Activated naive CD8-positive, alpha-beta T cell treated with anti-CD3 and anti-CD28 coated beads, Interleukin-2, amount 10 ng/mL, durations not matched to agents 7 days and 5 days (primary cell): ENCODE data around the gene GRK3. TPM values are rescaled to one million over a fixed set of nuclear protein-coding genes. Genes with fewer than 3 reads are reported as not detected.
"Not testable (repeated sequence)": the region's sequence is repeated elsewhere in the genome, so short reads cannot be mapped to it uniquely, and the experiment has no call there.

ENCODE experiments used
- ATAC-seq: fragments of 150-1000 bp; cut with Tn5 transposase; one replicate; pipeline ENCODE4 v1.10.0; 2021; ENCODE audit warnings: low read depth, moderate library complexity
- POLR2A ChIA-PET: fragments of 350-600 bp; sonication (Branson Sonifier 250); formaldehyde crosslinking; loops from one replicate; lab custom pipeline; 2021; ENCODE audit warnings: antibody characterized with exemption; lab: Charles Lee
- DNase-seq: peaks from one replicate; pipeline ENCODE4 v3.0.0; 2021
- H3K27ac Mint-ChIP-seq: one replicate; pipeline ENCODE4 v1.8.0; 2022; ENCODE audit warnings: mild to moderate bottlenecking, mixed read lengths
- H3K27me3 Mint-ChIP-seq: one replicate; pipeline ENCODE4 v1.8.0; 2022; ENCODE audit warnings: mild to moderate bottlenecking, moderate library complexity, mixed read lengths
- H3K36me3 Mint-ChIP-seq: one replicate; pipeline ENCODE4 v1.8.0; 2021; ENCODE audit warnings: mild to moderate bottlenecking, mixed read lengths
- H3K4me1 Mint-ChIP-seq: one replicate; pipeline ENCODE4 v1.8.0; 2021; ENCODE audit warnings: mixed read lengths
- H3K4me3 Mint-ChIP-seq: one replicate; pipeline ENCODE4 v1.8.0; 2022; ENCODE audit warnings: mild to moderate bottlenecking, moderate library complexity, mixed read lengths
- H3K9me3 Mint-ChIP-seq: one replicate; pipeline ENCODE4 v1.8.0; 2021; ENCODE audit warnings: mixed read lengths
- total RNA-seq, 2 experiments: library from RNA; stranded (reverse); gene quantifications; one replicate each; pipeline ENCODE4 v1.2.3, GENCODE V29; 2021

Gene GRK3
- total RNA-seq: 10 to 100 TPM; 30.7 to 32.6 TPM

GRCh38 chr22:25564320-25564978, at the start of gene GRK3:
Gene GRK3 (plus strand): TSS chr22:25564675. CDS start chr22:25565041, 366 bp downstream.
- H3K9me3 Mint-ChIP-seq: no peaks in the 10 kb centered on the region
- peak within 1 kb of the TSS; percentile 100 for H3K4me3 Mint-ChIP-seq
- H3K4me1 Mint-ChIP-seq: peaks cover 43% of the 10 kb centered on the region
- H3K27ac Mint-ChIP-seq: peak within 1 kb of the TSS; percentile 98
- POLR2A ChIA-PET: interaction anchor here (0.7 to 1.2 kb wide), 4 partner anchors 18 to 173 kb away, joined by 3 to 4 read pairs (median 4); no protein-coding TSS in a partner anchor
- DNase-seq (peak; percentile 79), ATAC-seq (peak; percentile 77)
- H3K27me3 Mint-ChIP-seq: no peaks in the 10 kb centered on the region
- peaks cover 4% of the 10 kb centered on the region for H3K36me3 Mint-ChIP-seq

- POLR2A ChIA-PET: no interaction called here
- H3K9me3 Mint-ChIP-seq: peaks cover 6% of the 10 kb centered on the region
- no peak overlapping the region for H3K4me3 Mint-ChIP-seq
- H3K27ac Mint-ChIP-seq: no peak overlapping the region
- peaks cover 9% of the 10 kb centered on the region for H3K36me3 Mint-ChIP-seq
- no peak for ATAC-seq
- H3K4me1 Mint-ChIP-seq: no peaks in the 10 kb centered on the region
- DNase-seq: no peak
- no peaks in the 10 kb centered on the region for H3K27me3 Mint-ChIP-seq
Observed at GRCh38 chr22:25518000-25518663, 46.3 kb upstream of the GRK3 start.

GRCh38 chr22:25525376-25525775, 39.1 kb upstream of the GRK3 start:
- H3K4me3 Mint-ChIP-seq: no peak overlapping the region
- DNase-seq: no peak
- peaks cover 21% of the 10 kb centered on the region for H3K36me3 Mint-ChIP-seq
- ATAC-seq: no peak
- H3K9me3 Mint-ChIP-seq: peaks cover 16% of the 10 kb centered on the region
- H3K27ac Mint-ChIP-seq: no peak overlapping the region
- H3K27me3 Mint-ChIP-seq: peaks cover under 1% of the 10 kb centered on the region
- no peaks in the 10 kb centered on the region for H3K4me1 Mint-ChIP-seq
- POLR2A ChIA-PET: no interaction called here

- not testable (repeated sequence) for ATAC-seq, DNase-seq
Observed at GRCh38 chr22:25525804-25526584, 38.5 kb upstream of the GRK3 start.

GRCh38 chr22:25527016-25527415, 37.5 kb upstream of the GRK3 start:
- not testable (repeated sequence) for H3K4me3 Mint-ChIP-seq, DNase-seq
- peaks cover 22% of the 10 kb centered on the region for H3K36me3 Mint-ChIP-seq

More at GRCh38 chr22:25525804-25526584, 38.5 kb upstream of the GRK3 start:
- H3K4me1 Mint-ChIP-seq, H3K4me3 Mint-ChIP-seq, POLR2A ChIA-PET, H3K27me3 Mint-ChIP-seq, H3K27ac Mint-ChIP-seq: not testable (repeated sequence)
- H3K36me3 Mint-ChIP-seq: peaks cover 23% of the 10 kb centered on the region
- peaks cover 21% of the 10 kb centered on the region for H3K9me3 Mint-ChIP-seq

GRCh38 chr22:25528068-25528467, 36.4 kb upstream of the GRK3 start:
- POLR2A ChIA-PET, DNase-seq, H3K27me3 Mint-ChIP-seq, H3K4me3 Mint-ChIP-seq, H3K4me1 Mint-ChIP-seq, H3K27ac Mint-ChIP-seq, ATAC-seq: not testable (repeated sequence)
- peaks cover 21% of the 10 kb centered on the region for H3K36me3 Mint-ChIP-seq
- H3K9me3 Mint-ChIP-seq: peaks cover 18% of the 10 kb centered on the region

More at GRCh38 chr22:25527016-25527415, 37.5 kb upstream of the GRK3 start:
- POLR2A ChIA-PET, H3K27ac Mint-ChIP-seq, H3K27me3 Mint-ChIP-seq, H3K4me1 Mint-ChIP-seq, ATAC-seq: not testable (repeated sequence)
- H3K9me3 Mint-ChIP-seq: peaks cover 20% of the 10 kb centered on the region

- H3K27ac Mint-ChIP-seq, H3K4me3 Mint-ChIP-seq, H3K27me3 Mint-ChIP-seq, H3K4me1 Mint-ChIP-seq, DNase-seq, ATAC-seq: not testable (repeated sequence)
- Mint-ChIP-seq H3K9me3 (peaks cover 18% of the 10 kb centered on the region), H3K36me3 (peaks cover 25% of the 10 kb centered on the region)
- POLR2A ChIA-PET: interaction anchor here (1.0 kb wide), 1 partner anchor 9 kb away, joined by 3 read pairs; no protein-coding TSS in a partner anchor
Observed at GRCh38 chr22:25529059-25529458, 35.4 kb upstream of the GRK3 start.

- not testable (repeated sequence) for H3K27me3 Mint-ChIP-seq, ATAC-seq, H3K4me1 Mint-ChIP-seq, H3K4me3 Mint-ChIP-seq, H3K27ac Mint-ChIP-seq, DNase-seq
- POLR2A ChIA-PET: interaction anchor here (1.0 kb wide), 1 partner anchor 8 kb away, joined by 3 read pairs; no protein-coding TSS in a partner anchor
- H3K9me3 Mint-ChIP-seq: peaks cover 16% of the 10 kb centered on the region
- H3K36me3 Mint-ChIP-seq: peaks cover 24% of the 10 kb centered on the region
Observed at GRCh38 chr22:25529541-25530137, 34.8 kb upstream of the GRK3 start.

DNA sequence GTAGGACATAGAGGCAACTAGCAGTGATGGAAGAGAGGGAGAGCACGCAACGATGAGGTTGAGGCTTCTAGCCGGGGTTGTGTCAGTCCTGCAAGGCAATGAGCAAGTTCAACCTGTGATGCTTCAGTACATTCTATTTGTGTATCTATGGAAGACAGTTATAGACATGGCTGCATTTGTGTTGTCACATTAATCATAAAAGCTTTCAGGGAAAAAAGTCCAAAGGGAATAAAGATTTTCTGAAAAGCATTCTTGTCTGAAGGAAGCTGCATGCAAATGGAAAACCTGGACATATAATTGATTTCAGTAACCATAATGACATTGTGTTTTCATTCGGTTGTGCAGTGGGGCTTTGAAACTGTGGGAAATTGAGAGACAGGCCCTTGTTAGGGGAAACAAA, 32.8 kb upstream of the GRK3 start:
- H3K9me3 Mint-ChIP-seq, H3K27me3 Mint-ChIP-seq, H3K4me1 Mint-ChIP-seq, H3K27ac Mint-ChIP-seq, ATAC-seq, POLR2A ChIA-PET, DNase-seq, H3K4me3 Mint-ChIP-seq: not testable (repeated sequence)
- peaks cover 17% of the 10 kb centered on the region for H3K36me3 Mint-ChIP-seq

- Mint-ChIP-seq H3K36me3 (peaks cover 14% of the 10 kb centered on the region), H3K27ac (no peak overlapping the region), H3K4me3 (no peak overlapping the region), H3K27me3 (peaks cover 5% of the 10 kb centered on the region), H3K4me1 (peaks cover 3% of the 10 kb centered on the region), H3K9me3 (peaks cover 9% of the 10 kb centered on the region)
- DNase-seq: no peak
- ATAC-seq: no peak
- POLR2A ChIA-PET: no interaction called here
Observed at GRCh38 chr22:25534724-25535123, 29.8 kb upstream of the GRK3 start.

DNA sequence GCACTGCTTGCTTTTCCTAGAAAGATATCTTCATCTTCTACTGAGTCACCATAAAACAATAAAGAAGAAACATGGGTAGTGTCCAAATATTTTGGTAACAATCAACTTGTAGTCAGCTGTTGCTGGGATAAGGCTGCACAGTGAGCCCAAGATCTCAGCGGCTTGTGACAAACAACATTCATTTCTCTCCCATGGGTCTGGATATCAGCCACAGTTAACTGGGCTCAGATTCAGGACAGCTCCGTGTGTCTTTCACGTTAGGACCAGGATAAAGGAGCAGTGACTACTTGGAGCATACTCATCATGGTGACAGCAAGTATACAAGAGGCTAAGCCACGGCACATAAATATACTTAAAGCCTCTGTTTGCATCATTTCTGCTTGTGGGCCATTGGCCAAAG, 27.9 kb upstream of the GRK3 start:
- H3K9me3 Mint-ChIP-seq: peaks cover 1% of the 10 kb centered on the region
- peaks cover 6% of the 10 kb centered on the region for H3K36me3 Mint-ChIP-seq
- POLR2A ChIA-PET: no interaction called here
- H3K4me3 Mint-ChIP-seq: no peak overlapping the region
- H3K4me1 Mint-ChIP-seq: peaks cover 1% of the 10 kb centered on the region
- no peak for DNase-seq
- no peaks in the 10 kb centered on the region for H3K27me3 Mint-ChIP-seq
- no peak overlapping the region for H3K27ac Mint-ChIP-seq
- ATAC-seq: no peak

DNA sequence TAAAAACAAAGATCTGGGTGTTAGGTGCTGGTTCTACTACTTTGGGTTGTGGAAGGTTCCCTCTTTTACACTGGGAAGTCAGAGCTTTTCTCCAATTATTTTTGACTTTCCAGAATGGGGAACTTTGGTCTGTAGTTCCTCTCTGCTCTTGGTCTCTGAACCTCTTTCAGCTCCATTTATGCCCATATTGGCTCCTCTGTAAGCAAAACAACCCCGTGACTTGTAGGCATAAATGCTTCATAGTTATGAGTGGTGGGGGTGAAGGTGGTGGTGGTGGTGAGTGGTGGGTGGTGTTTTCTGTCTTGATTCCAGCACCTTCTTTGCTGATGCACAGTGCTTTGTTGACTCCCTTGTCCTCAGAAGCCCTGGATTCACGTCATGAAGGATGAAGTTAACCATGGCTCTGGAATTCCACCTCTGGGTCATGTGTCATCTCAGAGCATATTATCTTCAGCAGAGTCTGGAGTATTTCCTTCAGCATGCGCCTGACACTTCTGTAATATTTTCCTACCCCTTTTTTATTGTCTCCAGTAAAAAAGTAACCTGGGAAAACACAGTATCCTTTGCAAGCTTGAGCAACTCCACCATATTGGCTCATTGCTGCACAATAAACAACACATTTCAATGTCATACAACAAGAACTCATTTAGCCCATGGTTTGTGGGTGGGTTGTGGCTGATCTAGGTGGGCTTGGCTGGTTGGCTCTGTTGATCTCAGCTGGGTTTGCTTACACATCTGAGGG, 24.1 kb upstream of the GRK3 start:
- Mint-ChIP-seq H3K4me1 (peaks cover 10% of the 10 kb centered on the region), H3K9me3 (no peaks in the 10 kb centered on the region), H3K27me3 (no peaks in the 10 kb centered on the region), H3K27ac (no peak overlapping the region), H3K36me3 (no peaks in the 10 kb centered on the region), H3K4me3 (no peak overlapping the region)
- DNase-seq (no peak), ATAC-seq (no peak)
- POLR2A ChIA-PET: no interaction called here
